PC-9 (cell line): ENCODE measurements around the gene GFPT1. TPM values are rescaled to one million over a fixed set of nuclear protein-coding genes. Genes with fewer than 3 reads are reported as not detected.

Experiments
- BruUV-seq: library from RNA; stranded (reverse); fragments of 400-500 nt; replicated peaks from 2 replicates; lab custom pipeline; 2021; lab: Mats Ljungman, UMichigan
- CTCF ChIA-PET: fragments of 300-600 bp; sonication (Branson Sonifier 250); formaldehyde crosslinking; loops from one replicate; lab custom pipeline; 2022; ENCODE audit warnings: antibody characterized with exemption; lab: Charles Lee
- POLR2A ChIA-PET: fragments of 300-600 bp; sonication (Branson Sonifier 250); formaldehyde crosslinking; loops from one replicate; lab custom pipeline; 2022; ENCODE audit warnings: antibody characterized with exemption; ENCODE audit not compliant: unreplicated experiment; lab: Charles Lee
- DNase-seq, 2 experiments: peaks; one replicate each; pipeline versions ENCODE4 v3.0.0 to v3.0.0-alpha.2; 2015 to 2022; ENCODE audit warnings: mixed read lengths in 1 of 2
- H2AFZ ChIP-seq: fragments of 200-600 bp; sonication (generic); 2 replicates; pipeline ENCODE4 v1.8.1; 2017; ENCODE audit warnings: antibody characterized with exemption
- H3F3A ChIP-seq: fragments of 200-600 bp; sonication (generic); 2 replicates; pipeline ENCODE4 v1.8.1; 2017; ENCODE audit warnings: antibody characterized with exemption, mild to moderate bottlenecking, low read depth; ENCODE audit not compliant: insufficient read depth
- H3K27ac ChIP-seq: fragments of 200-600 bp; sonication (generic); 2 replicates; pipeline ENCODE4 v1.6.1; 2016; ENCODE audit warnings: mixed run types
- H3K27me3 ChIP-seq: fragments of 200-600 bp; sonication (generic); 2 replicates; pipeline ENCODE4 v1.6.1; 2016; ENCODE audit warnings: low read depth, mixed run types; ENCODE audit not compliant: insufficient read depth
- H3K36me3 ChIP-seq: fragments of 200-600 bp; sonication (generic); 2 replicates; pipeline ENCODE4 v1.6.1; 2016; ENCODE audit warnings: low read depth, mixed run types
- H3K4me1 ChIP-seq: fragments of 200-600 bp; sonication (generic); replicated peaks from 2 replicates; pipeline ENCODE4 v1.6.1; 2016; ENCODE audit warnings: mixed run types; ENCODE audit not compliant: insufficient read depth
- H3K4me2 ChIP-seq: fragments of 200-600 bp; sonication (generic); 2 replicates; pipeline ENCODE4 v1.6.1; 2017; ENCODE audit warnings: mixed run types
- H3K4me3 ChIP-seq: fragments of 200-600 bp; sonication (generic); 2 replicates; pipeline ENCODE4 v1.6.1; 2016; ENCODE audit warnings: mixed run types
- H3K79me2 ChIP-seq: fragments of 200-600 bp; sonication (generic); 2 replicates; pipeline ENCODE4 v1.6.1; 2017; ENCODE audit warnings: low read depth, mixed run types
- H3K9me2 ChIP-seq: fragments of 200-600 bp; sonication (generic); 2 replicates; pipeline ENCODE4 v1.8.1; 2017; ENCODE audit warnings: mild to moderate bottlenecking; ENCODE audit not compliant: insufficient read depth
- H3K9me3 ChIP-seq: fragments of 200-600 bp; sonication (generic); 2 replicates; pipeline ENCODE4 v1.8.1; 2016; ENCODE audit warnings: low read depth; ENCODE audit not compliant: insufficient read depth
- H4K20me1 ChIP-seq: fragments of 200-600 bp; sonication (generic); 2 replicates; pipeline ENCODE4 v1.8.1; 2017; ENCODE audit not compliant: insufficient read depth
- EZH2 ChIP-seq: fragments of 200-600 bp; sonication (generic); IDR thresholded peaks from 2 replicates; pipeline ENCODE4 v1.8.0; 2017; ENCODE audit warnings: antibody characterized with exemption, low read depth
- intact Hi-C: fragments of 100-400 bp; cut with micrococcal nuclease; formaldehyde crosslinking; loops from one replicate; pipeline ENCODE4 v1.10.0; 2022; ENCODE audit not compliant: unreplicated experiment
- total RNA-seq: library from RNA; stranded (reverse); gene quantifications from 2 replicates; pipeline ENCODE4 v1.2.3, GENCODE V29; 2021
- TF ChIP-seq, protein P1 (sequence below): fragments of 200-600 bp; sonication (generic); conservative IDR thresholded peaks from 2 replicates; pipeline ENCODE4 v1.6.1; 2017; ENCODE audit warnings: mixed run types, antibody characterized with exemption, mild to moderate bottlenecking, moderate library complexity

The GFPT1 gene
- total RNA-seq, 1 experiment from 2014 or later: 58.3 TPM

DNA sequence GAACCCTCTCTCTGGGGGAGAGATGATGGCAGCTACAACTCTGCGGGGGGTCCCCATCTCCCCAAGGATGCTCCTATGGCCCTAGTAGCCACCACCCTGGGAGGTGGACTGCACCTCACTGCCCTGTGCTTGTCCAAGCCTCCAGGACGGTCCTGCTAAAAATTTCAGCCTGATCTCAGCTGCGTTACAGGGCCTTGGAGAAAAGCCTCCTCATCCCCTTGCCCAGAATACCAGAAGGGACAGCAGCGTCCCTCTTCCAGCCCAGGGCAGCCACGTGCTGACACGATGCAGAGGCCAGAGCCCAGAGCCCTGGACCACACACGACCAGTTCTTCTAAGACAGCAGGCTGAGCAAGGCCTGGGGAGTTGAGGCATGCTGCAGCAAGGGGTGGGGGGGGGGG lies 81.9 kb downstream of the GFPT1 start:
- ChIA-PET CTCF (interaction anchor here (0.5 to 0.7 kb wide), 4 partner anchors 86 to 357 kb away, joined by 3 to 19 read pairs (median 6); no protein-coding TSS in a partner anchor), POLR2A (no interaction called here)
- TF ChIP-seq, protein P1, sequence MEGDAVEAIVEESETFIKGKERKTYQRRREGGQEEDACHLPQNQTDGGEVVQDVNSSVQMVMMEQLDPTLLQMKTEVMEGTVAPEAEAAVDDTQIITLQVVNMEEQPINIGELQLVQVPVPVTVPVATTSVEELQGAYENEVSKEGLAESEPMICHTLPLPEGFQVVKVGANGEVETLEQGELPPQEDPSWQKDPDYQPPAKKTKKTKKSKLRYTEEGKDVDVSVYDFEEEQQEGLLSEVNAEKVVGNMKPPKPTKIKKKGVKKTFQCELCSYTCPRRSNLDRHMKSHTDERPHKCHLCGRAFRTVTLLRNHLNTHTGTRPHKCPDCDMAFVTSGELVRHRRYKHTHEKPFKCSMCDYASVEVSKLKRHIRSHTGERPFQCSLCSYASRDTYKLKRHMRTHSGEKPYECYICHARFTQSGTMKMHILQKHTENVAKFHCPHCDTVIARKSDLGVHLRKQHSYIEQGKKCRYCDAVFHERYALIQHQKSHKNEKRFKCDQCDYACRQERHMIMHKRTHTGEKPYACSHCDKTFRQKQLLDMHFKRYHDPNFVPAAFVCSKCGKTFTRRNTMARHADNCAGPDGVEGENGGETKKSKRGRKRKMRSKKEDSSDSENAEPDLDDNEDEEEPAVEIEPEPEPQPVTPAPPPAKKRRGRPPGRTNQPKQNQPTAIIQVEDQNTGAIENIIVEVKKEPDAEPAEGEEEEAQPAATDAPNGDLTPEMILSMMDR: no peak
- no peak for TF ChIP-seq EZH2
- Histone ChIP-seq H3K27me3 (peaks cover 17% of the 10 kb centered on the region), H3K79me2 (no peaks in the 10 kb centered on the region), H3F3A (peaks cover 9% of the 10 kb centered on the region; the same call in 1 of the 2 replicates), H3K9me2 (no peaks in the 10 kb centered on the region), H3K9me3 (no peaks in the 10 kb centered on the region), H2AFZ (no peak overlapping the region), H3K4me2 (no peak overlapping the region), H3K4me1 (peaks cover 9% of the 10 kb centered on the region; the same call in 1 of the 2 replicates), H4K20me1 (no peaks in the 10 kb centered on the region), H3K36me3 (no peaks in the 10 kb centered on the region), H3K4me3 (no peak overlapping the region), H3K27ac (no peak overlapping the region)
- no TSS peak for BruUV-seq
- no peak for DNase-seq
- intact Hi-C loops: loop anchor here (5.0 to 10.0 kb wide), 3 partner anchors 168 to 840 kb away; partner anchors contain the start of genes APLF and FBXO48

DNA sequence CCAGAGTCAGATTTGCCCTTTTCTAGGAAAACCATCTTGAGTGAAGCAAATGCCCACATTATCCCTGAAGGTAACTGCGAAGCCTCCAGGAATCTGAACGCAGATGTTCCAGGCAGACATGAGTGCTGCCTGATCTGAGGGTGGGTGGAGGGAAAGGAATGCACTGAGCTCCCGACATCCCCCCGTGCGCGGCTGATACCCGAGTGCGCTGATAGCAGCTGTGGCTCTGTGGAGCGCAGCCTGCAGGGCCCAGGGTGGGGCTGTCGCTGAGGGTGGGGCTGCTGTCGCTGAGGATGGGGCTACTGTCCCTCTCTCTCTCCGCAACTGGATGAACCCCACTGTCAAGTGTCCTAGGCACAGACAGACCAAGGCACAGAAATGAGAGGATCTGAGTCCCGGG lies 82.4 kb downstream of the GFPT1 start:
- Histone ChIP-seq H3K9me3 (no peaks in the 10 kb centered on the region), H3K4me3 (no peak overlapping the region), H2AFZ (no peak overlapping the region), H3K9me2 (no peaks in the 10 kb centered on the region), H3K79me2 (no peaks in the 10 kb centered on the region), H3K27ac (no peak overlapping the region), H4K20me1 (no peaks in the 10 kb centered on the region), H3K36me3 (no peaks in the 10 kb centered on the region), H3K4me1 (peaks cover 5% of the 10 kb centered on the region; the same call in 1 of the 2 replicates), H3F3A (peaks cover 5% of the 10 kb centered on the region; the same call in 1 of the 2 replicates), H3K27me3 (peaks cover 17% of the 10 kb centered on the region), H3K4me2 (no peak overlapping the region)
- no TSS peak for BruUV-seq
- DNase-seq: no peak
- intact Hi-C loops: loop anchor here (5.0 to 10.0 kb wide), 3 partner anchors 167 to 840 kb away; partner anchors contain the start of genes APLF and FBXO48
- POLR2A ChIA-PET: interaction anchor here (0.6 kb wide), 1 partner anchor 231 kb away, joined by 5 read pairs; no protein-coding TSS in a partner anchor
- CTCF ChIA-PET: interaction anchor here (1.3 kb wide), 2 partner anchors 290 to 292 kb away, joined by 4 read pairs; partner anchors contain the start of gene ANTXR1
- TF ChIP-seq, protein P1: no peak
- TF ChIP-seq EZH2: no peak

DNA sequence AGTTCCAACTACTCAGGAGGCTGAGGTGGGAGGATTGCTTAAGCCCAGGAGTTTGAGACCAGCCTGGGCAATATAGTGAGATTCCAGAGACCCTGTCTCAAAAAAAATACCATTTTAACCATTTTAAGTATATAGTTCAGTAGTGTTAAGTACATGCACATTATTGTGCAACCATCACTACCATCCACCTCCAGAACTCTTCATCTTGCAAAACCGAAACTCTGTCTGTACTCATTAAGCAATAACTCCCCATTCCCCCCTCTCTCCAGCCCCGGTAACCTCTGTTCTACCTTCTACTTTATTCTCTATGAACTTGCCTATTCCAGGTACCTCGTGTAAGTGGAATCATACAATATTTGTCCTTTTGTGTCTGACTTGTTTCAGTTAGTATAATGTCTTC lies 86.4 kb downstream of the GFPT1 start:
- Histone ChIP-seq H3K79me2 (no peaks in the 10 kb centered on the region), H3F3A (no peaks in the 10 kb centered on the region), H3K36me3 (no peaks in the 10 kb centered on the region), H3K9me2 (no peaks in the 10 kb centered on the region), H3K9me3 (no peaks in the 10 kb centered on the region), H3K4me1 (no peaks in the 10 kb centered on the region), H3K27ac (no peak overlapping the region), H3K4me2 (no peak overlapping the region), H4K20me1 (no peaks in the 10 kb centered on the region), H3K27me3 (peaks cover 6% of the 10 kb centered on the region; the same call in 1 of the 2 replicates), H2AFZ (no peak overlapping the region), H3K4me3 (no peak overlapping the region)
- DNase-seq: no peak
- CTCF ChIA-PET: no interaction called here
- no peak for TF ChIP-seq EZH2
- TF ChIP-seq, protein P1: no peak
- intact Hi-C loops: loop anchor here (10.0 kb wide), 2 partner anchors 586 to 836 kb away; partner anchors contain the start of genes APLF and FBXO48
- POLR2A ChIA-PET: no interaction called here
- BruUV-seq: no TSS peak
